ENCODE results near the gene NEK9.

DNA sequence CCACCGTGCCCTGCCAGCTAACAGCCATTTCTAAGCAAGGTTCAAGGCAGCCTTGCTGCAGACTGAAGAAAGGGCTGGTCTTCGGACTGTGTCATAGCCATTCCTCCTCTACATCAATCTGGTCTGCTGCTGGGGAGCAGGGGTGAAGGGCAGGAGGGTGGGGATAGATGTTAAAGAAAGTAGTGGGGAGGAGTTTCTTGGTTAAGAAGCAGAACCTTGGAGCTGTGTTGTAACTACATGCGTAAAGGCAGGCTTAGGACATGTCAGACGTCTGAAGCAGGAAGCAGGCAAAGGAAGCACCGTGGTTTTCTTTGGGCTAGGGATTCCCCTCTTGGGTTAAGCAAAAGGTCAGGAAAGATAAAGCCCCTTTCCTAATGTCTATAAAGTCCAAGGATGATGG lies 18.1 kb upstream of the NEK9 start:
- TF ChIP-seq BCL6 (CRISPR knock-in tag; IDR thresholded peaks at IDR 0.05) (no peak), GATAD2A (IDR thresholded peaks at IDR 0.05) (no peak)
